HL-60 (cell line): ENCODE results near the gene TMPRSS9.

Experiments
- DNase-seq, 2 experiments: peaks; one replicate each; pipeline ENCODE4 v3.0.0-alpha.2; 2010 to 2020; ENCODE audit warnings: low read depth in 1 of 2, low spot score in 1 of 2
- H3K27ac ChIP-seq: fragments of 250-450 bp; sonication (Bioruptor Pico); replicated peaks from 2 replicates; pipeline ENCODE4 v1.5.1; 2020; ENCODE audit warnings: mild to moderate bottlenecking, moderate library complexity
- H3K27me3 ChIP-seq: fragments of 250-450 bp; sonication (Bioruptor Pico); 2 replicates; pipeline ENCODE4 v1.5.1; 2021; ENCODE audit warnings: mild to moderate bottlenecking, moderate library complexity; ENCODE audit not compliant: insufficient read depth, poor library complexity, severe bottlenecking
- H3K4me3 ChIP-seq: replicated peaks from 2 replicates; pipeline ENCODE4 v1.5.1; 2011; ENCODE audit warnings: mild to moderate bottlenecking, control low read depth, low read length; ENCODE audit not compliant: insufficient read depth
- GABPA ChIP-seq: IDR thresholded peaks from 2 replicates; pipeline ENCODE4 v1.6.1; 2012; ENCODE audit warnings: low read depth
- POLR2AphosphoS5 ChIP-seq: IDR thresholded peaks from 2 replicates; pipeline ENCODE4 v1.6.1; 2012; ENCODE audit warnings: low read depth
- SPI1 ChIP-seq: IDR thresholded peaks from 2 replicates; pipeline ENCODE4 v1.6.1; 2012; ENCODE audit warnings: low read depth, mild to moderate bottlenecking, borderline replicate concordance
- TF ChIP-seq, protein P1 (sequence below): IDR thresholded peaks from one replicate; pipeline ENCODE4 v1.5.1; 2011; ENCODE audit warnings: low read length, control low read depth, inconsistent platforms; ENCODE audit not compliant: insufficient read depth
- TF ChIP-seq, protein P2 (sequence below): IDR thresholded peaks from 2 replicates; pipeline ENCODE4 v1.6.1; 2012; ENCODE audit warnings: low read depth; ENCODE audit not compliant: insufficient replicate concordance

TMPRSS9 gene

DNA sequence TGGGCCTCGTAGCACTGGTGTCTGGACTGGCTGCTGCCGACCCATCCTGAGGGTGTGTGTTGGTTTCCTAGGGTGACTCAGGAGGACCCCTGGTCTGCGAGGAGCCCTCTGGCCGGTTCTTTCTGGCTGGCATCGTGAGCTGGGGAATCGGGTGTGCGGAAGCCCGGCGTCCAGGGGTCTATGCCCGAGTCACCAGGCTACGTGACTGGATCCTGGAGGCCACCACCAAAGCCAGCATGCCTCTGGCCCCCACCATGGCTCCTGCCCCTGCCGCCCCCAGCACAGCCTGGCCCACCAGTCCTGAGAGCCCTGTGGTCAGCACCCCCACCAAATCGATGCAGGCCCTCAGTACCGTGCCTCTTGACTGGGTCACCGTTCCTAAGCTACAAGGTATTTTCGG, 53.6 kb downstream of the TMPRSS9 start:
- no peak for DNase-seq
- TF ChIP-seq POLR2AphosphoS5: peak; percentile 42; the same call in 1 of the 2 replicates
- TF ChIP-seq, protein P1, sequence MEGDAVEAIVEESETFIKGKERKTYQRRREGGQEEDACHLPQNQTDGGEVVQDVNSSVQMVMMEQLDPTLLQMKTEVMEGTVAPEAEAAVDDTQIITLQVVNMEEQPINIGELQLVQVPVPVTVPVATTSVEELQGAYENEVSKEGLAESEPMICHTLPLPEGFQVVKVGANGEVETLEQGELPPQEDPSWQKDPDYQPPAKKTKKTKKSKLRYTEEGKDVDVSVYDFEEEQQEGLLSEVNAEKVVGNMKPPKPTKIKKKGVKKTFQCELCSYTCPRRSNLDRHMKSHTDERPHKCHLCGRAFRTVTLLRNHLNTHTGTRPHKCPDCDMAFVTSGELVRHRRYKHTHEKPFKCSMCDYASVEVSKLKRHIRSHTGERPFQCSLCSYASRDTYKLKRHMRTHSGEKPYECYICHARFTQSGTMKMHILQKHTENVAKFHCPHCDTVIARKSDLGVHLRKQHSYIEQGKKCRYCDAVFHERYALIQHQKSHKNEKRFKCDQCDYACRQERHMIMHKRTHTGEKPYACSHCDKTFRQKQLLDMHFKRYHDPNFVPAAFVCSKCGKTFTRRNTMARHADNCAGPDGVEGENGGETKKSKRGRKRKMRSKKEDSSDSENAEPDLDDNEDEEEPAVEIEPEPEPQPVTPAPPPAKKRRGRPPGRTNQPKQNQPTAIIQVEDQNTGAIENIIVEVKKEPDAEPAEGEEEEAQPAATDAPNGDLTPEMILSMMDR: no peak
- TF ChIP-seq GABPA: no peak
- no peak overlapping the region for H3K4me3 ChIP-seq

DNA sequence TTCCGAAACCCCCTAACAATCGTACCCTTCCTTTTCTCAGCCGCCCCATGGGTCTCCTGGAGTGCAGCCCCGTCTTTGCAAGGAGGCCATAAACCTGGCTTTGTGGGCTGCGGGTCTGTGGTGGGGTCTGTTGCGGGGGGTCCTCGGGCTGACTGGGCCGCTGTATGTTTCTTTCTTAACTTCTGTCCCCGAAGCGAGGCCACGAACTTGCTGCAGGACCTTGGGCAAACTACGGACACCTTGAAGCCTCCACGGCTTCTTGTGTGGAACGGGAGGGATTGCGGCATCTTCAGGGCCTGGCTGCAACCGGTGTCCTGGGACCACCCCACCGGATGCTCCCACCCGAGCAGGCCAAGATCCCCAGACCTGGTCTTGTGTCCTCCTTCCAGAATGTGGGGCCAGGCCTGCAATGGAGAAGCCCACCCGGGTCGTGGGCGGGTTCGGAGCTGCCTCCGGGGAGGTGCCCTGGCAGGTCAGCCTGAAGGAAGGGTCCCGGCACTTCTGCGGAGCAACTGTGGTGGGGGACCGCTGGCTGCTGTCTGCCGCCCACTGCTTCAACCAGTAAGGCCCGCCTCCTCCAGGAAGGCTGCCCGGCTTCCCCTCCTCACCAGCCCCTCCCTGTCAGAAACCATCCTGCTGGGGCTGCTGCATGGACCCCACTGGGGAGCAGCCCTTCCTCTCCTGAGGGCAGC, 55.4 kb downstream of the TMPRSS9 start:
- no peak for DNase-seq
- Histone ChIP-seq H3K27ac (no peak overlapping the region), H3K4me3 (no peak overlapping the region), H3K27me3 (no peaks in the 10 kb centered on the region)
- no peak for TF ChIP-seq GABPA
- TF ChIP-seq SPI1: no peak
- TF ChIP-seq, protein P2, sequence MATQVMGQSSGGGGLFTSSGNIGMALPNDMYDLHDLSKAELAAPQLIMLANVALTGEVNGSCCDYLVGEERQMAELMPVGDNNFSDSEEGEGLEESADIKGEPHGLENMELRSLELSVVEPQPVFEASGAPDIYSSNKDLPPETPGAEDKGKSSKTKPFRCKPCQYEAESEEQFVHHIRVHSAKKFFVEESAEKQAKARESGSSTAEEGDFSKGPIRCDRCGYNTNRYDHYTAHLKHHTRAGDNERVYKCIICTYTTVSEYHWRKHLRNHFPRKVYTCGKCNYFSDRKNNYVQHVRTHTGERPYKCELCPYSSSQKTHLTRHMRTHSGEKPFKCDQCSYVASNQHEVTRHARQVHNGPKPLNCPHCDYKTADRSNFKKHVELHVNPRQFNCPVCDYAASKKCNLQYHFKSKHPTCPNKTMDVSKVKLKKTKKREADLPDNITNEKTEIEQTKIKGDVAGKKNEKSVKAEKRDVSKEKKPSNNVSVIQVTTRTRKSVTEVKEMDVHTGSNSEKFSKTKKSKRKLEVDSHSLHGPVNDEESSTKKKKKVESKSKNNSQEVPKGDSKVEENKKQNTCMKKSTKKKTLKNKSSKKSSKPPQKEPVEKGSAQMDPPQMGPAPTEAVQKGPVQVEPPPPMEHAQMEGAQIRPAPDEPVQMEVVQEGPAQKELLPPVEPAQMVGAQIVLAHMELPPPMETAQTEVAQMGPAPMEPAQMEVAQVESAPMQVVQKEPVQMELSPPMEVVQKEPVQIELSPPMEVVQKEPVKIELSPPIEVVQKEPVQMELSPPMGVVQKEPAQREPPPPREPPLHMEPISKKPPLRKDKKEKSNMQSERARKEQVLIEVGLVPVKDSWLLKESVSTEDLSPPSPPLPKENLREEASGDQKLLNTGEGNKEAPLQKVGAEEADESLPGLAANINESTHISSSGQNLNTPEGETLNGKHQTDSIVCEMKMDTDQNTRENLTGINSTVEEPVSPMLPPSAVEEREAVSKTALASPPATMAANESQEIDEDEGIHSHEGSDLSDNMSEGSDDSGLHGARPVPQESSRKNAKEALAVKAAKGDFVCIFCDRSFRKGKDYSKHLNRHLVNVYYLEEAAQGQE: no peak
- TF ChIP-seq, protein P1: no peak
- no peak; the same call in none of the 2 replicates for TF ChIP-seq POLR2AphosphoS5

More for the DNA sequence above, 53.6 kb downstream of the TMPRSS9 start:
- Histone ChIP-seq H3K27ac (no peak overlapping the region), H3K27me3 (no peaks in the 10 kb centered on the region)

DNA sequence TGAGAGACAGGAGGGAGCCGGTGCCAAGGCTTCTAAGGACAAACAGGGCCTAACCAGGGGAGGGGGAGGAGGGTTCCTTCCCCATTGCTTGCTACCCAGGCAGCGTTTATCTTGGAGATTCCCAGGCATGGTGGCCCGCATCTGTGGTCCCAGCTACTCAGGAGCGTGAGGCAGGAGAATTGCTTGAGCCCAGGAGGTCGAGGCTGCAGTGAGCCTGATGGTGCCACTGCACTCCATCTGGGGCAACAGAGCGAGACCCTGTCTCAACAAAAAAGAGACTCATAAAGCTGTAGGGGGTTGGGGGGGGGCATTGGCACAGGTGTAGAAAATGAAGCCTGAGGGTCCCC, 55.9 kb downstream of the TMPRSS9 start:
- TF ChIP-seq, protein P2: no peak
- TF ChIP-seq SPI1 (no peak), GABPA (no peak), POLR2AphosphoS5 (0 out of 2 replicates have a peak, but pooled peaks have one; percentile 28)
- TF ChIP-seq, protein P1: no peak
- no peaks in the 10 kb centered on the region for H3K27me3 ChIP-seq
- H3K4me3 ChIP-seq: no peak overlapping the region
- no peak for DNase-seq
- H3K27ac ChIP-seq: no peak overlapping the region; the same call in 1 of the 2 replicates
